Measurements from ENCODE around the gene ANGPT4. TPM values are rescaled to one million over a fixed set of nuclear protein-coding genes. Genes with fewer than 3 reads are reported as not detected.

Gene ANGPT4
- total and polyA plus RNA-seq, 10 of the 15 experiments (the other 5 are each of a cell fraction or from before 2014, with no cell fraction given), result 0.01 to 0.16 TPM; not detected in 8

GRCh38 chr20:962223-962622 lies 46.1 kb upstream of the ANGPT4 start (continued):
- TF ChIP-seq SUZ12 (IDR thresholded peaks at IDR 0.05; ENCODE audit: unreplicated experiment) (no peak), MTA2 (IDR thresholded peaks at IDR 0.05; ENCODE audit: low read depth) (no peak), FOS (IDR thresholded peaks at IDR 0.05; ENCODE audit: borderline replicate concordance, extremely low read depth, insufficient read length) (no peak), RCOR1 (conservative IDR thresholded peaks at IDR 0.05; ENCODE audit: low read depth, low read length) (no peak), RB1 (IDR thresholded peaks at IDR 0.05; ENCODE audit: borderline replicate concordance) (no peak), ZBTB33 (IDR thresholded peaks at IDR 0.05) (no peak), ZNF207 (IDR thresholded peaks at IDR 0.05; ENCODE audit: borderline replicate concordance) (no peak)
- TF ChIP-seq, protein P1, sequence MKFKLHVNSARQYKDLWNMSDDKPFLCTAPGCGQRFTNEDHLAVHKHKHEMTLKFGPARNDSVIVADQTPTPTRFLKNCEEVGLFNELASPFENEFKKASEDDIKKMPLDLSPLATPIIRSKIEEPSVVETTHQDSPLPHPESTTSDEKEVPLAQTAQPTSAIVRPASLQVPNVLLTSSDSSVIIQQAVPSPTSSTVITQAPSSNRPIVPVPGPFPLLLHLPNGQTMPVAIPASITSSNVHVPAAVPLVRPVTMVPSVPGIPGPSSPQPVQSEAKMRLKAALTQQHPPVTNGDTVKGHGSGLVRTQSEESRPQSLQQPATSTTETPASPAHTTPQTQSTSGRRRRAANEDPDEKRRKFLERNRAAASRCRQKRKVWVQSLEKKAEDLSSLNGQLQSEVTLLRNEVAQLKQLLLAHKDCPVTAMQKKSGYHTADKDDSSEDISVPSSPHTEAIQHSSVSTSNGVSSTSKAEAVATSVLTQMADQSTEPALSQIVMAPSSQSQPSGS (IDR thresholded peaks at IDR 0.05; ENCODE audit: low read length), result no peak

DNA sequence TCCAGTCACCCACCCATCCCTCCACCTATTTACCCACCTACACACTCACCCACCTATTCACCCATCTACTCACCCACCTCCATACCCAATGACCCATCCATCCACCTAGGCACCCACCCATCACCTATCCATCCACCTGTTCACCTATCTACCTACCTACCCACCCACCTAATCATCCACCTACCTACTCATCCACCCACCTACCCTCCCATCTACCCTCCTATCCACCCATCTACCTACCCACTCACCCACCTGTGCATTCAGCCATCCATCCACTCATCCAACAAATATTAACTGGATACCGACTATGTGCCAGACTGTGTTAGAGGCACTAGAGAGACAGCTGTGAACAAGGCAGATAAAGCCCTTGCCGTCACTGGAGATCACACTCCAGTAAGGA lies 45.6 kb upstream of the ANGPT4 start:
- FAIRE-seq, result no peak
- CTCF ChIA-PET, result no interaction called here
- H3K4me3 ChIP-seq, result no peak overlapping the region

More for the DNA sequence above, 45.6 kb upstream of the ANGPT4 start:
- no peak for DNase-seq (ENCODE audit: low read depth, low spot score)
- POLR2A ChIA-PET, result no interaction called here
- in situ Hi-C loops (cut with MboI), result no loop called here
- no TSS peak for BruUV-seq (replicated peaks)
- RAD21 ChIA-PET (ENCODE audit: unreplicated experiment), result no interaction called here
- 39% methylated on average over 2 of the region's 2 CpGs for WGBS (ENCODE audit: insufficient coverage, insufficient replicate concordance, low lambda C conversion rate, missing lambda C conversion rate)
- H3K4me2 ChIP-seq (ENCODE audit: control insufficient read depth, insufficient read depth), result no peak overlapping the region
- no peak for ATAC-seq
- no peaks in the 10 kb centered on the region; a peak in 2 of 4 replicates for H3K27me3 ChIP-seq (replicated peaks in 1 of 2; ENCODE audit: control insufficient read depth in 2 of 2, insufficient read depth in 2 of 2, low read length in 1 of 2)
- H3K79me2 ChIP-seq (ENCODE audit: control insufficient read depth, insufficient read depth, low read length), result no peaks in the 10 kb centered on the region
- H3K9me3 ChIP-seq (replicated peaks; ENCODE audit: control insufficient read depth, insufficient read depth, low read length), result no peaks in the 10 kb centered on the region
- H3K4me1 ChIP-seq (ENCODE audit: control insufficient read depth, insufficient read depth, low read length), result no peaks in the 10 kb centered on the region
- no peak overlapping the region for H3K27ac ChIP-seq (ENCODE audit: control insufficient read depth, insufficient read depth)
- H3K36me3 ChIP-seq (ENCODE audit: control insufficient read depth in 2 of 2, insufficient read depth in 2 of 2, low read length in 1 of 2), result no peaks in the 10 kb centered on the region
- H3K9ac ChIP-seq (ENCODE audit: control insufficient read depth, insufficient read depth, low read length), result no peak overlapping the region
- SMC1A ChIA-PET (ENCODE audit: uncharacterized antibody, unreplicated experiment), result interaction anchor here (0.6 kb wide), 1 partner anchor 144 kb away, joined by 3 read pairs; no protein-coding TSS in a partner anchor
- intact Hi-C loops (cut with micrococcal nuclease; ENCODE audit: unreplicated experiment), result no loop called here
- H2AFZ ChIP-seq (ENCODE audit: control insufficient read depth, low read depth, low read length), result no peak overlapping the region
- TF ChIP-seq, protein P2, sequence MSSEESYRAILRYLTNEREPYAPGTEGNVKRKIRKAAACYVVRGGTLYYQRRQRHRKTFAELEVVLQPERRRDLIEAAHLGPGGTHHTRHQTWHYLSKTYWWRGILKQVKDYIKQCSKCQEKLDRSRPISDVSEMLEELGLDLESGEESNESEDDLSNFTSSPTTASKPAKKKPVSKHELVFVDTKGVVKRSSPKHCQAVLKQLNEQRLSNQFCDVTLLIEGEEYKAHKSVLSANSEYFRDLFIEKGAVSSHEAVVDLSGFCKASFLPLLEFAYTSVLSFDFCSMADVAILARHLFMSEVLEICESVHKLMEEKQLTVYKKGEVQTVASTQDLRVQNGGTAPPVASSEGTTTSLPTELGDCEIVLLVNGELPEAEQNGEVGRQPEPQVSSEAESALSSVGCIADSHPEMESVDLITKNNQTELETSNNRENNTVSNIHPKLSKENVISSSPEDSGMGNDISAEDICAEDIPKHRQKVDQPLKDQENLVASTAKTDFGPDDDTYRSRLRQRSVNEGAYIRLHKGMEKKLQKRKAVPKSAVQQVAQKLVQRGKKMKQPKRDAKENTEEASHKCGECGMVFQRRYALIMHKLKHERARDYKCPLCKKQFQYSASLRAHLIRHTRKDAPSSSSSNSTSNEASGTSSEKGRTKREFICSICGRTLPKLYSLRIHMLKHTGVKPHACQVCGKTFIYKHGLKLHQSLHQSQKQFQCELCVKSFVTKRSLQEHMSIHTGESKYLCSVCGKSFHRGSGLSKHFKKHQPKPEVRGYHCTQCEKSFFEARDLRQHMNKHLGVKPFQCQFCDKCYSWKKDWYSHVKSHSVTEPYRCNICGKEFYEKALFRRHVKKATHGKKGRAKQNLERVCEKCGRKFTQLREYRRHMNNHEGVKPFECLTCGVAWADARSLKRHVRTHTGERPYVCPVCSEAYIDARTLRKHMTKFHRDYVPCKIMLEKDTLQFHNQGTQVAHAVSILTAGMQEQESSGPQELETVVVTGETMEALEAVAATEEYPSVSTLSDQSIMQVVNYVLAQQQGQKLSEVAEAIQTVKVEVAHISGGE (CRISPR knock-in tag; IDR thresholded peaks at IDR 0.05), result no peak
- TF ChIP-seq FOXK2 (IDR thresholded peaks at IDR 0.05), result 0 out of 2 replicates have a peak, but pooled peaks have one; percentile 9
- H4K20me1 ChIP-seq (ENCODE audit: control insufficient read depth, insufficient read depth), result no peaks in the 10 kb centered on the region
